Measurements from ENCODE around the gene DHX9. TPM values are rescaled to one million over a fixed set of nuclear protein-coding genes. Genes with fewer than 3 reads are reported as not detected.

DHX9 gene
- total RNA-seq, 4 donors from 2014 or later = 50.5 to 110 (median 81.2) TPM

- WGBS, 2 donors = 100% methylated on average over 1 of the region's 1 CpG
- H3K4me3 ChIP-seq = no peak overlapping the region
- no peak overlapping the region for H3K27ac ChIP-seq
- H3K4me1 ChIP-seq = no peaks in the 10 kb centered on the region
- TF ChIP-seq POLR2A (IDR thresholded peaks at IDR 0.05) (no peak), CTCF (IDR thresholded peaks at IDR 0.05) (no peak)
- no peak for DNase-seq
- intact Hi-C loops (cut with DNase I) = no loop called here
- H3K27me3 ChIP-seq = no peaks in the 10 kb centered on the region
- no peaks in the 10 kb centered on the region for H3K36me3 ChIP-seq
- H3K9me3 ChIP-seq = peaks cover 0 to 12% (median 4%) of the 10 kb centered on the region in 3 donors
These were observed 71.0 kb downstream of the DHX9 start for GRCh38 chr1:182910143-182910542.

- 87 to 100% methylated on average over 3 of the region's 3 CpGs for WGBS, 2 donors
- no peaks in the 10 kb centered on the region for H3K4me1 ChIP-seq
- H3K27me3 ChIP-seq = no peaks in the 10 kb centered on the region
- H3K36me3 ChIP-seq = no peaks in the 10 kb centered on the region
- DNase-seq = no peak
- intact Hi-C loops (cut with DNase I) = no loop called here
- peaks cover 0 to 12% (median 4%) of the 10 kb centered on the region in 3 donors for H3K9me3 ChIP-seq
- no peak for TF ChIP-seq POLR2A (IDR thresholded peaks at IDR 0.05)
- TF ChIP-seq CTCF (IDR thresholded peaks at IDR 0.05) = no peak
- H3K27ac ChIP-seq = no peak overlapping the region
- H3K4me3 ChIP-seq = no peak overlapping the region
These were observed 74.3 kb downstream of the DHX9 start for GRCh38 chr1:182913401-182913800.

DNA sequence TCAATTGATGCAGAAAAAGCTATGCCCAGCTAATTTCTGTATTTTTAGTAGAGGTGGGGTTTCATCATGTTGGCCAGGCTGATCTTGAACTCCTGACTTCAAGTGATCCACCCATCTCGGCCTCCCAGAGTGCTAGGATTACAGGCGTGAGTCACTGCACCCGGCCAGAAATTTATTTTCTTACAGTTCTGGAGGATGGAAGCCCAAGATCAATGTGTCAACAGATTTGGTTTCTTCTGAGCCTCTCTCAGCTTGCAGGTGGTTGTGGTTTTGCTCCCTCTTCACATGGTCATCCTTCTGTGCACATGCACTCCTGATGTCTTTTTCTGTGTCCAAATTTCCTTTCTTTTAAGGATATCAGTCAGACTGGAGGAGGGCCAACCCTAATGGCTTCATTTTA lies 78.2 kb downstream of the DHX9 start:
- H3K27me3 ChIP-seq = no peaks in the 10 kb centered on the region
- no peak for TF ChIP-seq POLR2A (IDR thresholded peaks at IDR 0.05)
- TF ChIP-seq CTCF (IDR thresholded peaks at IDR 0.05) = no peak
- H3K27ac ChIP-seq = no peak overlapping the region
- 61 to 68% methylated on average over 3 of the region's 3 CpGs for WGBS, 2 donors
- no peak for DNase-seq
- no peaks in the 10 kb centered on the region for H3K36me3 ChIP-seq
- no peak overlapping the region for H3K4me3 ChIP-seq
- intact Hi-C loops (cut with DNase I) = no loop called here
- H3K9me3 ChIP-seq = peaks cover 0 to 12% (median 4%) of the 10 kb centered on the region in 3 donors
- no peaks in the 10 kb centered on the region for H3K4me1 ChIP-seq

GRCh38 chr1:182925661-182926060 lies 86.5 kb downstream of the DHX9 start:
- Histone ChIP-seq H3K27ac (no peak overlapping the region), H3K27me3 (no peaks in the 10 kb centered on the region), H3K36me3 (no peaks in the 10 kb centered on the region), H3K4me1 (no peaks in the 10 kb centered on the region), H3K4me3 (no peak overlapping the region), H3K9me3 (no peaks in the 10 kb centered on the region)
- intact Hi-C loops (cut with DNase I) = no loop called here
- no peak for TF ChIP-seq POLR2A (IDR thresholded peaks at IDR 0.05)
- TF ChIP-seq CTCF (IDR thresholded peaks at IDR 0.05) = no peak
- 72 to 75% methylated on average over 1 of the region's 1 CpG for WGBS, 2 donors
- DNase-seq = no peak

- TF ChIP-seq CTCF (IDR thresholded peaks at IDR 0.05) = no peak
- intact Hi-C loops (cut with DNase I) = no loop called here
- DNase-seq = no peak
- 68 to 88% methylated on average over 1 of the region's 1 CpG for WGBS, 2 donors
- H3K27ac ChIP-seq = no peak overlapping the region
- H3K9me3 ChIP-seq = no peaks in the 10 kb centered on the region
- H3K36me3 ChIP-seq = no peaks in the 10 kb centered on the region
- no peaks in the 10 kb centered on the region for H3K27me3 ChIP-seq
- no peaks in the 10 kb centered on the region for H3K4me1 ChIP-seq
- no peak overlapping the region for H3K4me3 ChIP-seq
These were observed 88.7 kb downstream of the DHX9 start for GRCh38 chr1:182927693-182928433.
